SK-N-MC (cell line): ENCODE results near the gene PYCARD.

Experiments used
- EZH2 ChIP-seq: fragments of 200-600 bp; sonication (generic); IDR thresholded peaks from one replicate; pipeline ENCODE4 v1.6.1; 2017; ENCODE audit warnings: antibody characterized with exemption
- POLR2AphosphoS5 ChIP-seq: IDR thresholded peaks from 2 replicates; pipeline ENCODE4 v1.6.1; 2012; ENCODE audit warnings: mild to moderate bottlenecking, low read depth, low read length, borderline replicate concordance

- no peak for TF ChIP-seq EZH2
- TF ChIP-seq POLR2AphosphoS5 = no peak
Observed at GRCh38 chr16:31191697-31192428, 10.7 kb downstream of the PYCARD start.
